GM21528 (cell line): ENCODE measurements around the gene COMMD7.

Experiments
- ATAC-seq: cut with Tn5 transposase; IDR thresholded peaks from one replicate; pipeline ENCODE4 v1.9.1; 2021; ENCODE audit warnings: mild to moderate bottlenecking, moderate library complexity; ENCODE audit not compliant: unreplicated experiment, low FRiP score

The COMMD7 gene

GRCh38 chr20:32743237-32744112, at the start of gene COMMD7:
Gene COMMD7, minus strand, starts transcription at chr20:32743467. Its CDS starts 76 bp downstream, at chr20:32743391.
- no peak for ATAC-seq

DNA sequence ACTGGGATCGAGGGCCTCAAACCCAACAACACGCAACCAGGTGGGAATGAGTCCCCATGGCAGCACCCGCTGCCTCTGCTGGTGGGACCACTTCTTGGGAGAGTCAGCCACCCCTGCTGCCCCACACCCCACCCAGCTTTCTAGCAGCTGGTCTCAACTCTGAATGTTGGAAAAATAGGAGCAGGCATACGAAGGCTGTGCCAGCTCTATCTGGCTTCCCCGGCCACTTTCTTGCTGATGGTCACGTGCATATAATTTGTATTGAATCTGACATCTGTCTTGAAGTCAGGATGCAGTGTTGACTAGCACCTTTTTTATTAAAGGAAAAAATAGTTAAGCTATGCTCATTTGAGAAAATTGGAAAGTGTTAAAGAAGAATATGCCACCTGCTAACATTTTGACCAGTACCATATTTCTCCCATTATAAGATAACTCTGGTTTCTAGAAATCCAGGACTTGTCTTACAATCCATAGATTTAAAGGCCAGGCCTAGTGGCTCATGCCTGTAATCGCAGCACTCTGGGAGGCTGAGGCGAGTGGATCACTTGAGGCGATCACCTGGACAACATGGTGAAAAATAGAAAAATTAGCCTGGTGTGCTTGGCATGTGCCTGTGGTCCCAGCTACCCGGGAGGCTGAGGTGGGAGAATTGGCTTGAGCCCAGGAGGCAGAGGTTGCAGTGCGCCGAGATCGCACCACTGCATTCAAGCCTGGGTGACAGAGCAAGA, 49.6 kb upstream of the COMMD7 start:
- no peak for ATAC-seq

GRCh38 chr20:32792316-32792715, 49.0 kb upstream of the COMMD7 start:
- ATAC-seq: no peak

- no peak for ATAC-seq
Measured at GRCh38 chr20:32790751-32791057, 47.4 kb upstream of the COMMD7 start.

GRCh38 chr20:32789896-32790750, 46.9 kb upstream of the COMMD7 start:
- ATAC-seq: peak; percentile 58

- no peak for ATAC-seq
Measured at GRCh38 chr20:32787168-32787567, 43.9 kb upstream of the COMMD7 start.

DNA sequence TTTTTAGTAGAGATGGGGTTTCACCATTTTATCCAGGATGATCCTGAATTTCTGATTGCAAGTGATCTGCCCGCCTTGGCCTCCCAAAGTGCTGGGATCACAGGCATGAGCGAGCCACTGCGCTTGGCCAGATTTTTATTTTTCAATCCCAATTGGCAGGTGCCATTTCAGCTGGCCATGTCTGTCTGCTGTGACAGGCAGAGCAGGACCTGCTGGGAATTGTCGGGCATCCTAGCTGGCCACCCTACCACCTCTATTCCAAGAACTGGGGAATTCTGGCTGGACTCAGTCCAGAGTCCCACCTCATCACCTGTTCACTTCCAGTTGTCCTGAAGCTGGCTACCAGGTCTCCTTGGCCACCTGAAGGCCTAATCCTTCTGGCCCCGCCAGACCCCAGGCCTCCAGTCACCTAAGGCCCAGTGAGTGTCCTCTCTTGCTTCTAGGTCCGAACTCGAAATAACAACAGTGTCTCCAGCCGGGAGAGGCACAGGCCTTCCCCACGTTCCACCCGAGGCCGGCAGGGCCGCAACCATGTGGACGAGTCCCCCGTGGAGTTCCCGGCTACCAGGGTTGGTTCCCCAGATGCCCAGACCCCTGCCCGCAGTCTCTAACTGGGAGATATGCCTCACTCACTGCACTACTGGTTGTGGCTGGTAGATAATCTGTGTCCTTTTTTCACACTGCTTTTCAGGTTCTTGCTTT, 42.9 kb upstream of the COMMD7 start:
- ATAC-seq: no peak

DNA sequence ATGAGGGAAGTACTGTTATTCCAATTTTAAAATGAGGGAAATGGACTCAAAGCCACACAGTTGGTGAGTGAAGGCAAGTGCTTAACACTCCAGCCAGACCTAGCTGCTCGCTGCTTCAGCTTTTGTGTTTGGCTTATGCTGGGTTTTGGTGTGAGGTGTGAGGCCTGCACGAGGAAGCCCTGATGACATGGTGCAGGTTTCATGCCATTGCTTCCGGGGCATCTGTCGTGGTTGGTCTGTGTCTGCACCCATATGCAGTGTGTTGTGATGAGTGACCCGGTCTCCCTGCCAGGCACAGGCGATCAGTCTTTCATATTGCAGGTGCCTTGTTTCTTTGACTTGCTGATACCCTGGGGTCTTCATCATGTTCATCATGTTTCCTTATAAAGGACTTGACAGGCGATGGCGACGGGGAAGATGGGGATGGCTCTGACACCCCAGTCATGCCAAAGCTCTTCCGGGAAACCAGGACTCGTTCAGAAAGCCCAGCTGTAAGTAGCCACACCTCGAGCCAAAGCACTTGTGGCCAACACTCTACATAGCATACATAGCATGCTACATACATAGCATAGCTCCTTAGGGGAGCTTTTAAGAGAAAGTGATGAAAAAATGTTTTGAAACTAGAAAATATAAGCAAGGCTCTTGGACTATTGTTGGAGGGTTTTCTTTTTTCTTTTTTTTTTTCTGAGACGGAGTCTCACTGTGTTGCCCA, 41.3 kb upstream of the COMMD7 start:
- ATAC-seq: no peak

DNA sequence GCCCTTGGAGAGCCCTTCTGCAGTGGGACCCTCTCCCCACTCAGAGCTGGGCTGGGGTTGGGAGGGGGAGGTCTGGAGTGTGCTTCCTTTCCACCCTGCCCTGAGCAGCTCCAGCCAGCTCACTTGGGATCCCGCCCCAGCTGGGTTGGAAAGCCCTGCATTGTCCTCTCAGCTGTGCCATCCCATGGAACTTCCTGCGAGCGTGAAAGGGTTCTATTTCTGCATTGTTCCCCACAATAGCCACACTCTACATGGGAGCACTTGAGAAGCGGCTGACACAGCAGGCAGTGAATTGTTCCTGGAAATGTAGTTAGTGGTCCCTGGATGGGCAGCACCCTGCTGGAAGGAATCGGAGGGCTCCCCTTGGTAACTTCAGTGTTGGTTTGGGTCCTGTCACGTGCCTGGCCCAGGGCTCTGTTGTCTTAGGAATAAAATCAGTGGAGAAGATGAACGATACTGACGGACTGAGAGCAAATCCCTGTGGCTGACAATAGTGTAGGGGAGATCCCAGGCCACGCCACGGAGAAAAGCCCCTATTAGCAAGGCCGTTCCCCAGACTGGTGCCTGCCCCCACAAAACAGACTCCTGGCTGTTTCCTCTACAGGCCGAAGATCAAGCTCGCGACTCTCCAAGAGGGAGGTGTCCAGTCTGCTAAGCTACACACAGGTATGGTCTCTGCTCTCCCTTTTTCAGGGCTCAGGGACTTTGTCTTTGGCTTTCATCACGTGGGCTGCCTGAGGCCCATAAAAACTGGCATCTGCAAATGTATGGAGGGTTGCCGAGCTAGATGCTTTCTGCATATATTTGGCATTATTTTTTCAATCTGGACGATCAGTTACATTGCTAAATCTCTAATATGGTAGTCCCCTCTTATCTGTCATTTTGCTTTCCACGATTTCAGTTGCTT, 37.7 kb upstream of the COMMD7 start:
- no peak for ATAC-seq

- no peak for ATAC-seq
Measured at GRCh38 chr20:32780278-32780677, 37.0 kb upstream of the COMMD7 start.

DNA sequence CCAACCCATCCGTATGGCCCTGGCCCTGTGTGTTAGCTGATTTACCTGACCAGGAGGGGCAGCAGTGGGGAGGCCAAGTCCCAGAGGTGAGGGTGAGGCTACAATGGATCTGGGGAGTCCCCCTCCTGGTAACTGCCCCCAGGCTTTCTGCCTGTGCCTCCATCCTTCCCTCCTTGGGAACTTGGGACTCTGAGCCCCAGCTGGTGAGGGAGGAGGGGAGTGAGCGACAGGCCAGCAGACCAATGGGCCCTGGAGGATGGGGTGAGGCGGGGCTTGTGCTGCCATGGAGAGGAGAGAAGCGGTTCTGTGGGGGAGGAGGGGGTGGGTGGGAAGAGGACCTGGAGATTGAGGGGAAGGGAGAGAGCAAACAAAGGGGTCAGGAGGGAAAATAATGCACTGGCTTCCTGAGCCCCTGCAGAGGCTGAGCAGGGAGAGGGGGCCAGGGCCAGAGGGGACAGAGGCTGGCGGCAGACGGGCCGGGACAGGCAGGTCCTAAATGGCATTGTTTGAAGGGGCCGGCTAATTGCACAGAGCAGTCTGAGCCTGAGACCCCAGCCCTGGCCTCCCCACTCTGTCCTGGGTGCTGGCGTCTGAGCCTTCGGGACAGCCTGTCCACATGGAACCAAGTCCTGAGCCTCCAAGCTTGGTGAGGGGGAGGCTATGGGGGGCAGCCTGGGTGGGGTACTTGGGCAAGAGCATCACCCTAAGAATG, 36.4 kb upstream of the COMMD7 start:
- no peak for ATAC-seq

GRCh38 chr20:32777177-32777956, 34.1 kb upstream of the COMMD7 start:
- ATAC-seq: no peak

DNA sequence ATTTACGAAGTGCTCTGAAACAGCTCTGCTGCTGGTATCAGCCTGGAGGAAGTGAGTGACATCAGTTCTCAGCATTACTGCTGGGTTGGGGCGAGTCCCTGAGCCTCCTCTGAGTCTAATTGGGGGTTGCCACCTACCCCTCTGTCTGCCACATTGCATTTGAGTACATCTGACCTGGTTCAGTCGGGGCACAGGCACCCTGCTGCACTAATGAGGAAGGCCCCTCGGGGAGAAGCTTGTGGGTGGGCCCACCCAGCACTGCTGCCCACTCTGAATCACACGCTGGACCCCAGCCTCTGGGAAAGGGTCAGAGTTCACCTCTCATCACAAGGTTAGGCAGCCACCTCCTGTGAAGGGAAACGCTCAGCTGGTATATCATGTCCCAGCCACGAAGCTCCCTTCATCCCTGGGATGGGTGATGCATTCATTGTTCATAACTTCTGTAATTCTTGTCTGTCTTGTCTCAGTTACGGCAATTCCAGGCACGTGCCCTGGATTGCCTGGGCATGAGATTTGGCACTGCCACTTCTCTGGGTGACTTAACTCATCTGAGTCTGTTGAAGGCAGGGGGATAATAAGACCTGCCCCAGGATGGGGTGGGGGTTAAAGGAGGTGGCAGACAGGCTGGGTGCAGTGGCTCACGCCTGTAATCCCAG, 32.2 kb upstream of the COMMD7 start:
- ATAC-seq: no peak

- ATAC-seq: no peak
Measured at GRCh38 chr20:32773855-32774254, 30.6 kb upstream of the COMMD7 start.

- no peak for ATAC-seq
Measured at GRCh38 chr20:32773223-32773622, 30.0 kb upstream of the COMMD7 start.

GRCh38 chr20:32772046-32772445, 28.8 kb upstream of the COMMD7 start:
- no peak for ATAC-seq
